ENCODE data around the gene UGGT2.
"Not testable (repeated sequence)": the region's sequence is repeated elsewhere in the genome, so short reads cannot be mapped to it uniquely, and the experiment has no call there.

UGGT2 gene

GRCh38 chr13:95797016-95797415 lies 256.2 kb downstream of the UGGT2 start:
- DNase-seq = no peak
- no peak for ATAC-seq

- ATAC-seq (no peak), DNase-seq (no peak)
Observed at GRCh38 chr13:95793781-95794180, 259.4 kb downstream of the UGGT2 start.

- DNase-seq (no peak), ATAC-seq (no peak)
Observed at GRCh38 chr13:95793018-95793555, 260.1 kb downstream of the UGGT2 start.

- ATAC-seq = no peak
- no peak for DNase-seq
Observed at GRCh38 chr13:95791084-95791722, 262.0 kb downstream of the UGGT2 start.

GRCh38 chr13:95789315-95789714 lies 263.9 kb downstream of the UGGT2 start:
- DNase-seq, ATAC-seq: not testable (repeated sequence)

- no peak for DNase-seq
- ATAC-seq = no peak
Observed at GRCh38 chr13:95788100-95788463, 265.1 kb downstream of the UGGT2 start.

- ATAC-seq = no peak
- no peak for DNase-seq
Observed at GRCh38 chr13:95787356-95788099, 265.7 kb downstream of the UGGT2 start.

- DNase-seq (no peak), ATAC-seq (no peak)
Observed at GRCh38 chr13:95784900-95785290, 268.3 kb downstream of the UGGT2 start.

- no peak for ATAC-seq
- DNase-seq = no peak
Observed at GRCh38 chr13:95784161-95784899, 268.9 kb downstream of the UGGT2 start.

- DNase-seq (no peak), ATAC-seq (no peak)
Observed at GRCh38 chr13:95783747-95784146, 269.5 kb downstream of the UGGT2 start.

GRCh38 chr13:95781940-95782339 lies 271.3 kb downstream of the UGGT2 start:
- not testable (repeated sequence) for ATAC-seq, DNase-seq

- ATAC-seq = no peak
- DNase-seq = no peak
Observed at GRCh38 chr13:95781016-95781415, 272.2 kb downstream of the UGGT2 start.

GRCh38 chr13:95779522-95779921 lies 273.7 kb downstream of the UGGT2 start:
- DNase-seq (no peak), ATAC-seq (no peak)

GRCh38 chr13:95771905-95772304 lies 281.3 kb downstream of the UGGT2 start:
- no peak for DNase-seq
- no peak for ATAC-seq

- DNase-seq = no peak
- ATAC-seq = no peak
Observed at GRCh38 chr13:95763601-95764000, 289.6 kb downstream of the UGGT2 start.

GRCh38 chr13:95762626-95763025 lies 290.6 kb downstream of the UGGT2 start:
- not testable (repeated sequence) for ATAC-seq

GRCh38 chr13:95756072-95756471 lies 297.1 kb downstream of the UGGT2 start:
- no peak for DNase-seq
- ATAC-seq = no peak

More at GRCh38 chr13:95762626-95763025, 290.6 kb downstream of the UGGT2 start:
- DNase-seq = not testable (repeated sequence)

- no peak for ATAC-seq
- DNase-seq = no peak
Observed at GRCh38 chr13:95754069-95754468, 299.1 kb downstream of the UGGT2 start.

- DNase-seq (no peak), ATAC-seq (no peak)
Observed at GRCh38 chr13:95752677-95753076, 300.5 kb downstream of the UGGT2 start.

Measured in stimulated activated naive CD8-positive, alpha-beta T cell treated with anti-CD3 and anti-CD28 coated beads, Interleukin-15, Interleukin-2, amounts not matched to agents 100 U/mL and 50 U/mL, for 24 hours (primary cell).